GM21381 (cell line): ENCODE results near the gene LIMS1.

Experiments
- ATAC-seq: cut with Tn5 transposase; IDR thresholded peaks from one replicate; pipeline ENCODE4 v1.9.1; 2021; ENCODE audit warnings: mild to moderate bottlenecking, moderate library complexity; ENCODE audit not compliant: unreplicated experiment

LIMS1 gene

GRCh38 chr2:108613261-108614042 lies 79.2 kb downstream of the LIMS1 start:
- ATAC-seq: no peak

- no peak for ATAC-seq
These were observed 79.8 kb downstream of the LIMS1 start for GRCh38 chr2:108614043-108614545.

GRCh38 chr2:108614659-108615058 lies 80.4 kb downstream of the LIMS1 start:
- no peak for ATAC-seq

- no peak for ATAC-seq
These were observed 81.3 kb downstream of the LIMS1 start for GRCh38 chr2:108615480-108616090.

- ATAC-seq: no peak
These were observed 82.0 kb downstream of the LIMS1 start for GRCh38 chr2:108616318-108616717.

- no peak for ATAC-seq
These were observed 82.5 kb downstream of the LIMS1 start for GRCh38 chr2:108616751-108617161.

GRCh38 chr2:108617617-108618016 lies 83.3 kb downstream of the LIMS1 start:
- ATAC-seq: no peak

GRCh38 chr2:108619925-108620620 lies 85.8 kb downstream of the LIMS1 start:
- no peak for ATAC-seq

GRCh38 chr2:108620656-108621055 lies 86.4 kb downstream of the LIMS1 start:
- ATAC-seq: peak; percentile 2

- peak; percentile 99 for ATAC-seq
These were observed 86.9 kb downstream of the LIMS1 start for GRCh38 chr2:108621087-108621559.

- no peak for ATAC-seq
These were observed 87.7 kb downstream of the LIMS1 start for GRCh38 chr2:108621687-108622681.

- ATAC-seq: no peak
These were observed 89.3 kb downstream of the LIMS1 start for GRCh38 chr2:108623616-108624015.

- ATAC-seq: no peak
These were observed 91.0 kb downstream of the LIMS1 start for GRCh38 chr2:108625186-108625827.

- ATAC-seq: no peak
These were observed 91.5 kb downstream of the LIMS1 start for GRCh38 chr2:108625828-108626195.

- no peak for ATAC-seq
These were observed 92.7 kb downstream of the LIMS1 start for GRCh38 chr2:108626995-108627394.

- no peak for ATAC-seq
These were observed 93.8 kb downstream of the LIMS1 start for GRCh38 chr2:108627911-108628567.

GRCh38 chr2:108628936-108629335 lies 94.7 kb downstream of the LIMS1 start:
- ATAC-seq: no peak

- peak; percentile 64 for ATAC-seq
These were observed 95.1 kb downstream of the LIMS1 start for GRCh38 chr2:108629417-108629816.
